Thyroid gland (tissue), 4 donors: ENCODE results near the gene SPPL2C.

Experiments used
- CTCF ChIP-seq, 6 experiments: fragments of 200-600 bp in 3 of 6; fragments of 450-650 bp in 3 of 6; sonication (generic) in 3 of 6; IDR thresholded peaks; one replicate each; pipeline ENCODE4 v1.5.1; 2016 to 2019; ENCODE audit warnings: antibody characterized with exemption in 6 of 6, mild to moderate bottlenecking in 2 of 6, inconsistent platforms in 1 of 6, moderate library complexity in 1 of 6
- POLR2A ChIP-seq, 2 donors: fragments of 450-650 bp; IDR thresholded peaks; one replicate each; pipeline ENCODE4 v1.6.1; 2017; ENCODE audit warnings: antibody characterized with exemption in 2 of 2, mild to moderate bottlenecking in 2 of 2, moderate library complexity in 1 of 2

GRCh38 chr17:45869676-45870341 is 25.1 kb downstream of the SPPL2C start:
- TF ChIP-seq CTCF (IDR thresholded peaks at IDR 0.05) (no peak), POLR2A (IDR thresholded peaks at IDR 0.05) (no peak)
